ENCODE data around the gene HSD11B2. TPM values are rescaled to one million over a fixed set of nuclear protein-coding genes. Genes with fewer than 3 reads are reported as not detected.

Gene HSD11B2
- total and polyA plus RNA-seq, 2 donors (not counting 3 experiments of a cell fraction or from before 2014, with no cell fraction given), result 0.10 TPM; not detected in 1

- Histone ChIP-seq H2AFZ (ENCODE audit: low read depth, low read length) (no peak overlapping the region), H4K20me1 (replicated peaks; ENCODE audit: control insufficient read depth, extremely low read depth, insufficient read depth, low read length) (no peaks in the 10 kb centered on the region), H3K36me3 (ENCODE audit: control insufficient read depth in 2 of 2, extremely low read depth in 1 of 2, insufficient read depth in 2 of 2, low read length in 2 of 2) (peaks cover 0 to 29% of the 10 kb centered on the region in 2 experiments), H3K9ac (replicated peaks; ENCODE audit: extremely low read depth, insufficient read depth, low read length) (no peak overlapping the region), H3K27ac (ENCODE audit: insufficient read depth, low read depth, low read length) (no peak overlapping the region), H3K9me1 (replicated peaks; ENCODE audit: control insufficient read depth, extremely low read depth, insufficient read depth, low read length) (no peaks in the 10 kb centered on the region), H3K79me2 (ENCODE audit: control insufficient read depth, insufficient read depth, low read length) (no peaks in the 10 kb centered on the region), H3K27me3 (ENCODE audit: control insufficient read depth in 2 of 2, insufficient read depth in 2 of 2, low read length in 2 of 2) (no peaks in the 10 kb centered on the region), H3K4me1 (ENCODE audit: control insufficient read depth, extremely low read depth, insufficient read depth, low read length) (no peaks in the 10 kb centered on the region), H3K4me3 (replicated peaks in 1 of 3; ENCODE audit: insufficient read depth in 1 of 3, low read depth in 1 of 3, low read length in 3 of 3) (no peak overlapping the region), H3K4me2 (ENCODE audit: insufficient read depth, low read length) (no peak overlapping the region), H3K9me3 (replicated peaks; ENCODE audit: control insufficient read depth, insufficient read depth, low read length) (no peaks in the 10 kb centered on the region)
- BruUV-seq (replicated peaks), result no TSS peak
- dilution Hi-C loops (cut with MboI; ENCODE audit: extremely low pct_ligation_motif_present, low sequenced_read_pairs) (no loop called here), intact Hi-C loops (cut with micrococcal nuclease) (no loop called here)
- DNase-seq (ENCODE audit: low read depth, low spot score) (no peak), FAIRE-seq (no peak)
- CTCF ChIA-PET, result interaction anchor here (1.6 to 3.2 kb wide), 4 partner anchors 8 to 191 kb away, joined by 4 to 15 read pairs (median 10); no protein-coding TSS in a partner anchor
- TF ChIP-seq MYC (IDR thresholded peaks at IDR 0.05; ENCODE audit: low read depth, low read length), result no peak
- no peak for TF ChIP-seq POLR2A (IDR thresholded peaks at IDR 0.05; ENCODE audit: low read depth, low read length)
- TF ChIP-seq GATA2 (IDR thresholded peaks at IDR 0.05; ENCODE audit: insufficient read depth, insufficient read length, low read depth, low read length), result no peak
- TF ChIP-seq EZH2 (IDR thresholded peaks at IDR 0.05; ENCODE audit: borderline replicate concordance, low read depth, low read length, severe bottlenecking), result no peak
- no peak for TF ChIP-seq JUN (IDR thresholded peaks at IDR 0.05; ENCODE audit: borderline replicate concordance, insufficient read depth, insufficient read length, low read depth)
- TF ChIP-seq POLR2AphosphoS5 (IDR thresholded peaks at IDR 0.05; ENCODE audit: insufficient read depth, low read depth, low read length), result no peak
- no peak for TF ChIP-seq FOS (IDR thresholded peaks at IDR 0.05; ENCODE audit: borderline replicate concordance, insufficient read depth, low read length)
- TF ChIP-seq CTCF (IDR thresholded peaks at IDR 0.05; ENCODE audit: extremely low read depth in 1 of 2, insufficient read depth in 1 of 2, low read depth in 1 of 2, low read length in 2 of 2), result no peak
- TF ChIP-seq, protein P1, sequence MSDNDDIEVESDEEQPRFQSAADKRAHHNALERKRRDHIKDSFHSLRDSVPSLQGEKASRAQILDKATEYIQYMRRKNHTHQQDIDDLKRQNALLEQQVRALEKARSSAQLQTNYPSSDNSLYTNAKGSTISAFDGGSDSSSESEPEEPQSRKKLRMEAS (IDR thresholded peaks at IDR 0.05; ENCODE audit: insufficient read depth, insufficient read length), result no peak
- POLR2A ChIA-PET, result no interaction called here
These were observed 20.9 kb downstream of the HSD11B2 start for GRCh38 chr16:67451704-67452435.
